Ramos (cell line): ENCODE data around the gene TCERG1.

Source experiments
- in situ Hi-C: fragments of 300-500 bp; cut with MboI; formaldehyde crosslinking; loops from one replicate; pipeline ENCODE4 v1.14.3; 2022; ENCODE audit warnings: low sequenced_read_pairs; ENCODE audit not compliant: unreplicated experiment

Gene TCERG1

DNA sequence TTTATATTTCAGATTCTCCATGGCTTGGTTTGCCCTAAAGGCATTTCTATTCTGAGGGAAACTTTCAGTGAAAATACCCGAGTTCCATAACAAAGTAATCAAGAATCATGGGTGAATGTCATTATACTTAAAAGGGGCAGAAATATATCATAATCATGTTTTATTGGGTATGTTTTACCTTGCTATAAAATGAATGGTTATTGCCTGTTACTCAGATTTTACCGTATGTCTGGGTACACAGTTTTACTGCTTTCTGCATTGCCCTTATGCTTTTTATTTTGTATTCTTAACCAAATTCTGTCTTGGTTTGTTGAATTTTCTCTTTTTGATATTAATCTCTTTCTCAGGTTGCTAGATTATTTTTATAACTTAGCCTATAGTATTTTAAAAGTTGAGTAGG is 66.3 kb downstream of the TCERG1 start:
- in situ Hi-C loops: no loop called here

DNA sequence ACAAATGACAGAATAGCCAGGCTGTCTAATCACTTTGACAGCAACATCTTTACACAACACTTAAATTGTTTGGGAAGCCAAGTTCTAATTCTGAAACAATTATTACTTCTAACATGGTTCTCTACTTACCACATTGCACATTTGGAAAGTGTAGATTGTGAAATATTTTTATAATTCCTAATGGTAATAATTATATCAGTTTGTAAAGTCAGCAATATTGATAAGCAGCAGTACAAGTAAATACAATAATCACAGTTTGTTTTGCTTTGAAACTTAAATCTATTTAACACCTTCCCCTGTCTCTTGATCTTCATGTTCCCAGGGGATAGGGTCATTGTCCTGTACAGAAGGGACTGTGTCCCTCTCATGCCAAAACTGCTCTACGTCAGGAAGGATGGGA is 67.4 kb downstream of the TCERG1 start:
- in situ Hi-C loops: no loop called here

DNA sequence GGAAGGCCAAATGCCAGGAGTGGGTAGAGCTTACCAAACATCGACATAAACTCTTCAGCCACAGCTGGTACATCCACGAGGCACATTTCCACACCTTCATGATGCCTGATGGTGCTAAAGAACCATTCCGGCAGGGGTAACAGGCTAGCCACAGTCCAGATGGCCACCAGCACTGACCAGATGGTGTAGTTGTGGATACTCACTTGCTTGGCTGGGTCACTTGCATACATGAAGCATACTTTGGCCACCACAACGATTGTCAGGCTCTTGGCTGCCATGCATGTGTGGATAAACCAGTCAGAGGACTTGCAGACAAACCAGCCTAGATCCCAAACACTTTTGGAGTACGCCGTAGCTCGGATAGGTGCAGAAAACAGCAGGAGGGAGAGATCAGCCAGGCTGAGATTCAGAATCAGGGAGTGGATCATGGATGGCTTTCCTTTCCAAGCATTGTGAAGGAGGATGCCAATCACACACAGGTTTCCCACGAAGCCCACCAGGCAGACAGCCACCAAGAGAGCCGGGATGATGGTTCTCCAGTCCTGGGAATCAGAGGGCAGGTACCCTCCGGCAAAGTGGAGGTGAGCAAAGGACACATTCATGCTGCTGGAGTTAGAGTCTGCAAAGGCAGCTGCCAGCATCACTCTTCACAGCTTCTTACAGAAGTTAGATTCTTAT is 68.5 kb downstream of the TCERG1 start:
- in situ Hi-C loops: no loop called here

DNA sequence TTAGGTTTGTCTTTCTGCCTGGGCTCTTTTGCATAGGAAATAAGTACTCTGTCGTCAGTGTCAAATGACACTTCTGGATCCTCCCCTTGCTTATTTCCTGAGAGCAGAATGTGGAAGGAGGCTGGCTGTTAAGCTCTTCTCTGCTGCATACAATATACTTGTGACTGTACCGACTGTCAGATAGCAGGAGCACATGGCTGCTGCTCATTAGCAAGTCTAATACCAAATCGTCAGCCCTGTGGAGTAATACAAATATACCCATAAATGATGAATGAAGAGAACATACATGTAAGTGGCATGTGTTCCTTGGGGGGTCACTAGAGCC is 69.0 kb downstream of the TCERG1 start, which contains the start of gene GPR151:
Gene GPR151, minus strand, starts transcription at position 40 of the 325 bp plus-strand sequence. CDS start 77 bp downstream, outside the sequence.
- in situ Hi-C loops: no loop called here

DNA sequence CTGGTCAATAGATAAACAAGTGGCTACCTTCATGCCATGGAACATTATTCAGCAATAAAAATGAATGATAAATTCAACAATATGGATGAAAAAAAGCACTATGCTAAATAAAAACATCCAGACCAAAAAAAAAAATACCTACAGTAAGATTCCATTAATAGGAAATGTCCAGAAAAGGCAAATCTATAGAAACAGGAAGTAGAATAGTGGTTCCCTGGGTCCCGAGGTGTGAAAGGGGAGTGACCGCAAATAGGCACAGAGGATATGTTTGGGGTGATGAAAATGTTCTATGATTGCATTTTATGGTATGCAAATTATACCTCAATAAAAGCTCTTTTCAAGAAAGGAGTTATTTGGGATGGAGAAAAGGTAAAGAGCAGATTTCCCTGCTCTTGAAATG is 72.4 kb downstream of the TCERG1 start:
- in situ Hi-C loops: no loop called here

DNA sequence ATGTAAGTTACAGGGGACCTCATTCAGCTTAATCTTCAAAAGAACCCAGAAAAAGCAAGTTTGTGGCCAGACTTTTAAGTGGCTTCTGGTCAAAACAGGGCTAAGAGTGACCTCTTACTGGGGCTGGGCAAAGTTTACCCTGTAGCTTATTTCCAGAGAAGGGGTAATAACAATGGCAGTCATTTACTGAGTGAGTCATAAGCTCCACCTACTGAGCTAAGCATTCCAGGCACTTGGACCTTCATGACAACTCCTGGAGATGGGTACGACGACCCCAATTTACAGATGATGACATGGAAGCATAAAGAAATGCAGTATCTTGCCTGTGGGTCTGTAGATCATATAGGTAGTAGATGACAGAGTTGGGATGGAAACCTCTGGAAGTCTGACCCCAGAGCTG is 73.6 kb downstream of the TCERG1 start:
- in situ Hi-C loops: no loop called here

DNA sequence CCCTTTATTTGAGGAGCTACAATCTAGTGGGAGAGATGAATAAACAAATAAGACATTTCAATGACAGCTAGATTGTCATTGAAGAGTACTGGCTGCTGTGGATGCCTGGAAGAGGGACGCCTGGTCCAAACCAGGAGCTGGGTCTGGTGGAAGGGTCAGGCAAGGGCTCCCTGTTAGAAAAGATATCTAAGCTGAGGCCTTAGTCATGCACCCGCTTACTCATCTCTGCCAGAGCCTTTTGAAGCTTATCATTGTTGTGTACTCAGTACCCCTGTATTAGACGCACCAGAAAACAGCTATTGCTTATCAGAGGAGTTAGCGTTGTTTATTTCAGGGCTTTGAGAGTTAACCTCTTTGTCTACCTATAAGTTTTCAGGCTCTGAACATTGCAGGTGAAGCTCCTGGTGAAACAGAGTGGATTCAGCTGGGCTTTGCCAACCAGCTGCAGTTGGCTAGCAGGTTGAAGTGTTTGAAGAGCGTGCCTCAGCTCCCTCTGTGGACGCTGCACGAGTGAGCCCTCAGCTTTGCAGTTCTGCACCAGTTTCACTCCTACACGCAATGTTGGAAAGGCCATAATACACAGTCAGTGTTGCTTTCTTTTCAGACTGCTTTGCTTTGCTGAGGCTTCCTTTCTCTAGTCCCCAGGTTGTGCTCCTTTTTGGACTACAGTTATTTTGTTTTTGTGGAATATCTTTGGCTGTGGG is 74.4 kb downstream of the TCERG1 start:
- in situ Hi-C loops: no loop called here

DNA sequence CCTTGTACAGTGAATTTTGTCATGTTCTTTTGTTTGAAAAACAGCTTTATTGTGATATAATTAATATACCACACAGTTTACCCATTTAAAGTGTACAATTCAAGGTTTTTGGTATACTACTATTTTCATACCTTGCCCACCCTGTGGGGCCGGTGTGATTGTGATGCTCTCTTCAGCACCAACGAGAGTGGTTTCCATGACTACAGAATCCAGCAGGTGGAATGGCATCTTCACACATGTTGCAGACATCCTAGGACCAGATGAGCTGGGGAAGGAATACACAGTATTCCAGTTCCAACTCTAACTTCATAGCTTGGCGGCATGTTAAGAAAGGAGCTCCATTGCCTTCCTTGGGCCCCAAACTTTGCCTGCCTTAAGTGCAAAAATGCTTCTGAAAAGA is 76.6 kb downstream of the TCERG1 start:
- in situ Hi-C loops: no loop called here

DNA sequence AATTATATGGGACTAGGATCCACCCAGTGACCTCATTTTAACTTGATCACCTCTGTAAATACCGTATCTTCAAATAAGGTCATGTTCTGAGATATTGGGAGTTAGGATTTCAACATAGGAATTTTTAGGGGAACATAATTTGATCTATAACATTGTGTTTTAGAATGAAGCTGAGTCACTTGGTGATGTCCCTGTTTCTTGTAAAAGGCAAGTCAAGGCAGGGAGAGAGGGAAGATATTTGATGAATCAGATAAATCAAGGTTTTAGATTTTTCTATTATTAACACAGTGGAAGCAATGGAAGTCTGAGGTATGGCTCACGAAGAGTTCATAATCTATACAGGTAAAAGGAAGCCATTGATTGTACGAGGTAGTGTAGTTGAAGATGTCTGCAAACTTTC is 80.7 kb downstream of the TCERG1 start:
- in situ Hi-C loops: loop anchor here (25.0 kb wide), 1 partner anchor 660 kb away; no protein-coding TSS in a partner anchor

DNA sequence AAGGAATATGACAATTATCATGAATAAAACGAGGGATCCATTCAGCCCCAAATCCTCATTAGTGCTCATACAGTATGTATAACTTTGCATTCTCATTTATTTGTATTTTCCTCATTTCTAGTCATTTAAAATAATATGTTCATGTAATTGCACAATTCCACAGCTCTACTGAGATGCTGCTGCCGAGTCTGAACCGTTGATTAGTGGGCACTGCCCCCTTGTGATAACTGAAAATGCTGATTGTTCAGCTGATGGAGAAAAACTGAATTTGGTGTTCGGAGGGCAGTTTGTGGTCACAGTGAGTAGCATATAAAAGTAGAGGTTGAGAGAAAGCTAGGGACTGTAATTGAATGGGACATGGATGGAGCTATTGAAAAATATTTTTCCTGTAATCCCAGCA is 81.1 kb downstream of the TCERG1 start:
- in situ Hi-C loops: loop anchor here (25.0 kb wide), 1 partner anchor 659 kb away; no protein-coding TSS in a partner anchor

DNA sequence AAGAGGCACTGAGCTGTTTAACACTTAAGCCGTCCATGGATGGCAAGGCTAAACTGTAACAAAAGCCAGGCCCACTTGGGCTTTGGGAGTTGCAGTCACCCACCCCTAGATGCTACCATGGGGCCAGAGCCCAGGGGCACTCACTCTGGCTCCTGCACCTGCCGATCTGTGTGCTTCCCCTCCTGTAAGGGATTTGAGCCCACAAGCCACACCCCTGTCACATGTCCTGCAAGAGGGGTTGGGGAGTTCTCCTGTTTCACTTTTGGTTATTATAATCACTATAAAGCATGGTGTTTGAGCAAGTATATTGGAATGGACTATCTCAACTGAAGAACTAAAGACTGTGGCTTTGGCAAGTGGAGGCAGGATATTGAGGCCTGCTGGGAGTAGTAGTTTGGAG is 82.9 kb downstream of the TCERG1 start:
- in situ Hi-C loops: loop anchor here (25.0 kb wide), 1 partner anchor 657 kb away; no protein-coding TSS in a partner anchor

DNA sequence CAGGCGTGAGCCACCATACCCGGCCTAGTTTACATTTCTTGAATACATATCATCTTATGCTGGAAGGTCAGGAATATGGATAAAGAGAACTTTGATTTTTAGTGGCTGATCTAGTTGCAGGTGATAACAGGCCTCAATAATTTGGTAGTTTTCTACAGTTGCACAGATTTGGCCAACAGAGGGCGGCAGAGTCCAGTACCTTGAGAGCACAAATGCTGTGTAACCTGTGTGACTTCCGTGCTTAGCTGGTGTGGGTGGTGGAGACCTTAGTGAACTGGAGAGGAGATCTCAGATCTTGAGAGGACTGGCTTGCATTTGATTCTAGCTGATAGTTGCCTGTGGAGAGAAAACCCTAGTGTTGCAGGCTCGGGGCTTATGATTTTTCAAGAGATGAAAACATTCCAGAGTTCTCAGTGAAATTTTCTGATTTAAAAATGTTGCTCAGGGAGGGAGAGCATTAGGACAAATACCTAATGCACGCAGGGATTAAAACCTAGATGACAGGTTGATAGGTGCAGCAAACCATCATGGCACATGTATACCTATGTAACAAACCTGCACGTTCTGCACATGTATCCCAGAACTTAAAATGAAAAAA is 86.2 kb downstream of the TCERG1 start:
- in situ Hi-C loops: loop anchor here (25.0 kb wide), 1 partner anchor 654 kb away; no protein-coding TSS in a partner anchor

DNA sequence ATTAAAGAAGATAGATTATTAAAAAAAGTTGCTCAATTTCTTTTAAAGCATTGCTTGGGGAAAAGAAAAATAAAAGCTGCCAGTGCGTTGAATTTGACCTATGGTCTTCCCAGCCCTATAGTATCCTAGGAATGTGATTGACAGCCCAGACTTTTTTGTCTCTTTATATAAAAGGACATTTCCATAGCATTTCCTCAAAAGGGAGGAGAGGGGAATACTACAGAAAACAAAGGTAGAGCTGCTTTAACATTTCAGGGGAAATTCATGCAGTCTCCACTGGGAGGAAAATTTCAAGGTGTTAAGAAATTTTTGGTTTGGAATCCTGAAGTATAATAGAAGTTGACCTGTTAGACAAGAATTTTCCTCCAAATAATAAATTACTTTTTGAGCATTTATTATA is 86.7 kb downstream of the TCERG1 start:
- in situ Hi-C loops: loop anchor here (25.0 kb wide), 1 partner anchor 653 kb away; no protein-coding TSS in a partner anchor

DNA sequence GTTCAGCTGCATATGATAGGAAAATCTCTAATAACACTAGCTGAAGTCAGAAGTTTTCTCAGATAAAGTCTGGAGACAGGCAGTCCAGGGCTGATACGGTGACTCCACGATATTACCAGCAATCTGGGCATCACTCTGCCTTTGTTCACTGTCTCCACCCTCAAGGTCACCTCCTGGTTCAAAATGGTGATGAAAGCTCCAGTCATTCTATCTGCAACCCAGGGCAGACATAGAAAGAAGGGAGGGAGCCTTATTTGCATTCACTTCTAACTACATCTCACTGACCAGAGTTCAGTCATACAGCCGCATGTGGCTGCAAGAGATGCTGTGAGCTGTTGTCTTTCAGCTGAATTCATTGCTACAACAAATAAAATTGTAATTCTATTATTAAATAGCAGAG is 91.3 kb downstream of the TCERG1 start:
- in situ Hi-C loops: loop anchor here (25.0 kb wide), 1 partner anchor 649 kb away; no protein-coding TSS in a partner anchor

DNA sequence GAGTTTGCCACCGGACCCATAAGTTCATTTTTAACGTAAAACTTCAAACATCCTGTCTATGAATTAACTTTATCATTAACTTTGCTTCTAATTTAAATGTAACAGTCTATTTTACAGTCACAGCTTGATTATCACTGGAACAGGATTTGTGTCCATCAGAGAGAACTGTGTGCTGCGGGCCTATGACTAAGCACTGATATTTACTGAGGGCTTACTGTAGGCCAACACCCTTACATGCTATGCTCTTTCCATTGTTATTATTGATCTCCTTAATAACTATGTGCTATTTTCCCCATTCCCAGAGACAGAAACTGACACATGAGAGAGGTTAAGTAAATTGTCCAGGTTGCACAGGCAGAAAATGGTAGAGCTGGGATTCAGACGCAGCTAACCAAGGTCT is 92.8 kb downstream of the TCERG1 start:
- in situ Hi-C loops: loop anchor here (5.0 to 25.0 kb wide), 2 partner anchors 427 to 647 kb away; no protein-coding TSS in a partner anchor

DNA sequence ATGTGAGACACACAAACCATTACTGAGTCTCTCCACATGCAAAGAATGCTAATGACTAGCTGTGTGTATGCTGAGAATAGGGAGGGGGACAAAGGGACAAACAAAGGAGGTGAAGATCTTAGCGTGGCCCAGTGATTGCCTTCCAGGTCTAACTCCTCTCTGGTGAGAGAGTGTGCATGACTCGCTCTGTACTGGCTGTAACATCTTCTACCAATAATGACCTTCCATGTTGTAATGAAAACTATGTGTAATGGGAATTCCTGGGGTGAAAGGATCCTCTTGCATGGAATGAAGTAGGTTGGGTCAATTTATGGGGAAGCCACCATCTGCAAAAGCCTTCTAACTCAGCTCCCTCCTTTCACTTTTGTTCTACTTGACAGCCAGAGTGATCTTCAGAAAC is 93.3 kb downstream of the TCERG1 start:
- in situ Hi-C loops: loop anchor here (5.0 to 25.0 kb wide), 2 partner anchors 427 to 647 kb away; no protein-coding TSS in a partner anchor

DNA sequence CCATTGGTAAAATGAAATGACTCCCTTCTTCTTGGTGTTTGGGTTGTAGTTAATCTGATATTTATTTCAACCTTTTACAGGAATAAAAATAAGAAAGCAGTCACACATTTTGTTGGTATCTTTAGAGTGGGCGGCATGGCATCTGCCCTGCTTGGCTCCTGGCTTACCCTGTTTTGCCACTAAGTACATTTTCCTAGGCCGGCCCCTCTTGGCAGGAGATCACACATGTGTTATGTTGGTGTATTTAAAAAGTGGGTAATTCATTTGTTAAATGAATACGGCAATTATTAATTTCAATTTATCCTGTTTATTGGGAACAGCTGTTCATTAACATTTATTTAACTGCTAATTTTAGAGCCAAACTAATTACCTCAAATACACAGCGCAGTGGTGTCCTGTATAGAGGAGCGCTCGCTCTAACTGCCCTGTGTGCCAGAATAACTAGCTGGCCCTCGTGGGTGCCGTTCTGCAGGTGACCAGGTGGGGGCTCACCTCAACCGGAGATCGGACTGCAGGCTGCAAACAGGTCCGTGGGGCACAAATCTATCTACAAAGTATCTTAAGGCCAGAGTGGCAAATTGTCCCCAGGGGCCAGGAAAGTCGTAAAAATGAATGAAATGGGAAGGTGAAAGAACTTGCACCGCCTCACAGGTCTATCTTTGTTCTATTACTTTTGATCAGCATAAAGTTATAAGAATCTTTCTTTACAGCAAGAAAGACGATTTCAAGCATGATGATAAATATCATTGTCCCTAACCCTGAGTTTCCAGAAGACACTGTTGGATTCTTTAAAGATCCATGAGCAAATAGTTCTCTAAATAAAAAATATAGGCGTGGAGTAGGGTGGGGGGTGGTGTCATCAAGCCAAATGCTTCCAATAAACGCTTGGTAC is 95.1 kb downstream of the TCERG1 start:
- in situ Hi-C loops: loop anchor here (5.0 to 25.0 kb wide), 2 partner anchors 425 to 645 kb away; no protein-coding TSS in a partner anchor

DNA sequence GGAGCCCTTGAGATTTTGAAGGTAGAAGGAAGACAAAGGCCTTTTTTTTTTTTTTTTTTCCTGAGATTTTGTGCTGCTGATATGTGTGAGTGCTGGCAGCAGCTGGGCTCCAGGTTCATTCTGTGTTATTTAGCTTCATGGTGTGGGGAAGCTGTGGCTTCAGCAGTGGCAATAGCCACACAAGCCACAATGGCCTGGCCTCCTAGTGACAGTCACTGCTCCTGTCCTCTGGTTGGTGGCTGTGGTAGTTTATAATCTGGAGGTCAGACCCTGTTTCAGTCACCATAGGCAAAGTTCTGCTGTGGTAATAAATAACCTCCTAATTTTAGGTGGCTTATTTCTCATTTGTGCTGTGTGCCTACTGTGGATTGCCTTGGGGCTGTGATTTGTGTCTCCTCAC is 97.1 kb downstream of the TCERG1 start:
- in situ Hi-C loops: loop anchor here (5.0 to 25.0 kb wide), 2 partner anchors 423 to 643 kb away; no protein-coding TSS in a partner anchor

DNA sequence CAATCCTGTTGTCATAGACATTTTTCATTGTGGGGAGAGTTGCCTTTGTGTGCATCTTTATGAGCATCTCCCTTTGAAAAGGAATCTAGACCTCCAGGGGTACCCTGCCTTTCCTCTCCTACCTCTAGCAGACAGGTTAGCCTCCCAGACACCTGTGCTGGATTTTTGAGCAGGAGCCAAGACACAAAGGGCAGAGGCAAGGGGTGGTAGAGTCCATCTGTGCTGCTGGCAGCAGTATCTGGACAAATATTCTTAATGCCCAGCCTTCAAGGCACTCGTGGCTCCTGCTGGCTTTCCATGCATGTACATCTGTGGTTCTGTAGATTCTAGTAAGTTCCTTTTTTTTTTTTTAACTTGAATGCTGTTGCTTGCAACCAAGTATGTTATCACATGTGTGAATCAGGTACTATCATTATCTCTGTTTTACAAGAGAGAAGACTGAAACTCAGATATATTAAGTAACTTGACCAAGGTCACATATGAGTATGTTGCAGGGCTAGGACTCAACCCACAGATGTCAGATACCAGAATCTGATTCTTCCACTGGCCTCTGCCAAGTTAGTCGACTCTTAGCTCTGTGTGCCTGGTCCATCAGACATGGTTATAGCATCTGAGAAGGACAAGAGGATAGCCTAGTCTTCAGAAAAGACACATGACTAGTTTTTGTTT is 101.8 kb downstream of the TCERG1 start:
- in situ Hi-C loops: loop anchor here (25.0 kb wide), 1 partner anchor 638 kb away; no protein-coding TSS in a partner anchor
